ENCODE results near the gene NKAPD1. TPM values are rescaled to one million over a fixed set of nuclear protein-coding genes. Genes with fewer than 3 reads are reported as not detected.
"Not testable (repeated sequence)": the region's sequence is repeated elsewhere in the genome, so short reads cannot be mapped to it uniquely, and the experiment has no call there.

Gene NKAPD1
- total and polyA plus RNA-seq, 10 of the 15 experiments (the other 5 are each of a cell fraction or from before 2014, with no cell fraction given) = 9.6 to 43.3 (median 19.2) TPM

- TF ChIP-seq MYB (IDR thresholded peaks at IDR 0.05; ENCODE audit: borderline replicate concordance, low read depth, low read length) (no peak), RELB (IDR thresholded peaks at IDR 0.05; ENCODE audit: low read depth) (no peak), SMAD1 (IDR thresholded peaks at IDR 0.05; ENCODE audit: low read depth, partially characterized antibody) (no peak), MTA3 (IDR thresholded peaks at IDR 0.05; ENCODE audit: borderline replicate concordance, low read length) (no peak)
Observed at GRCh38 chr11:112025707-112026106, 48.4 kb upstream of the NKAPD1 start (continued).

DNA sequence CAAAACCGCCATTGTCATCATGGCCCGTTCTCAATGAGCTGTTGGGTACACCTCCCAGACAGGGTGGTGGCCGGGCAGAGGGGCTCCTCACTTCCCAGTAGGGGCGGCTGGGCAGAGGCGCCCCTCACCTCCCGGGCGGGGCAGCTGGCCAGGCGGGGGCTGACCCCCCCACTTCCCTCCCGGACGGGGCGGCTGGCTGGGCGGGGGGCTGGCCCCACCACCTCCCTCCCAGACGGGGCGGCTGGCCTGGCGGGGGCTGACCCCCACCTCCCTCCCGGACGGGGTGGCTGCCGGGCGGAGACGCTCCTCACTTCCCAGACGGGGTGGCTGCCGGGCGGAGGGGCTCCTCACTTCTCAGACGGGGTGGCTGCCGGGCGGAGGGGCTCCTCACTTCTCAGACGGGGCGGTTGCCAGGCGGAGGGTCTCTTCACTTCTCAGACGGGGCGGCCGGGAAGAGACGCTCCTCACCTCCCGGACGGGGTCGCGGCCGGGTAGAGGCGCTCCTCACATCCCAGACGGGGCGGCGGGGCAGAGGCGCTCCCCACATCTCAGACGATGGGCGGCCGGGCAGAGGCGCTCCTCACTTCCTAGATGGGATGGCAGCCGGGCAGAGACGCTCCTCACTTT lies 47.2 kb upstream of the NKAPD1 start:
- H3K9ac ChIP-seq (ENCODE audit: control insufficient read depth, insufficient read depth, low read length); POLR2A ChIA-PET; in situ Hi-C loops (cut with MboI): not testable (repeated sequence)

More for the DNA sequence above, 47.2 kb upstream of the NKAPD1 start:
- H3K4me2 ChIP-seq (ENCODE audit: control insufficient read depth, insufficient read depth); ATAC-seq; intact Hi-C loops (cut with micrococcal nuclease; ENCODE audit: unreplicated experiment); H3K36me3 ChIP-seq (ENCODE audit: control insufficient read depth in 2 of 2, insufficient read depth in 2 of 2, low read length in 1 of 2); H3K27me3 ChIP-seq (replicated peaks in 1 of 2; ENCODE audit: control insufficient read depth in 2 of 2, insufficient read depth in 2 of 2, low read length in 1 of 2); FAIRE-seq; H3K4me3 ChIP-seq; H3K4me1 ChIP-seq (ENCODE audit: control insufficient read depth, insufficient read depth, low read length); H2AFZ ChIP-seq (ENCODE audit: control insufficient read depth, low read depth, low read length); SMC1A ChIA-PET (ENCODE audit: uncharacterized antibody, unreplicated experiment); H4K20me1 ChIP-seq (ENCODE audit: control insufficient read depth, insufficient read depth); DNase-seq (ENCODE audit: low read depth, low spot score); CTCF ChIA-PET; H3K27ac ChIP-seq (ENCODE audit: control insufficient read depth, insufficient read depth); BruUV-seq (replicated peaks); RAD21 ChIA-PET (ENCODE audit: unreplicated experiment); H3K9me3 ChIP-seq (replicated peaks; ENCODE audit: control insufficient read depth, insufficient read depth, low read length): not testable (repeated sequence)
- peaks cover 15% of the 10 kb centered on the region for H3K79me2 ChIP-seq (ENCODE audit: control insufficient read depth, insufficient read depth, low read length)
- WGBS (ENCODE audit: insufficient coverage, insufficient replicate concordance, low lambda C conversion rate, missing lambda C conversion rate) = 95% methylated on average over 24 of the region's 49 CpGs

Measured in GM12878 (cell line).